Naive thymus-derived CD4-positive, alpha-beta T cell (primary cell): ENCODE results near the gene ATP1A3. TPM values are rescaled to one million over a fixed set of nuclear protein-coding genes. Genes with fewer than 3 reads are reported as not detected.
"Not testable (repeated sequence)": the region's sequence is repeated elsewhere in the genome, so short reads cannot be mapped to it uniquely, and the experiment has no call there.

ENCODE experiments used
- ATAC-seq: fragments of 150-1000 bp; cut with Tn5 transposase; 2 replicates; pipeline ENCODE4 v1.10.0; 2021; ENCODE audit warnings: mild to moderate bottlenecking, moderate library complexity
- CTCF ChIA-PET: fragments of 350-600 bp; sonication (Branson Sonifier 250); formaldehyde crosslinking; loops from one replicate; lab custom pipeline; 2021; ENCODE audit warnings: antibody characterized with exemption; lab: Charles Lee
- POLR2A ChIA-PET: fragments of 350-600 bp; sonication (Branson Sonifier 250); formaldehyde crosslinking; loops from one replicate; lab custom pipeline; 2021; ENCODE audit warnings: antibody characterized with exemption, inconsistent platforms; lab: Charles Lee
- DNase-seq, 9 donors: peaks; one replicate each; pipeline versions ENCODE4 v3.0.0 to v3.0.0-alpha.2; 2020 to 2022; ENCODE audit warnings: mixed read lengths in 1 of 9
- H3K27ac ChIP-seq: one replicate; pipeline ENCODE4 v1.7.0; 2013; ENCODE audit warnings: mild to moderate bottlenecking, low read depth, low read length, moderate library complexity
- H3K27me3 ChIP-seq, 2 donors: one replicate each; pipeline ENCODE4 v1.7.0; 2013; ENCODE audit warnings: low read length in 2 of 2, mild to moderate bottlenecking in 2 of 2, moderate library complexity in 2 of 2; ENCODE audit not compliant: control insufficient read depth in 2 of 2, insufficient read depth in 2 of 2
- H3K36me3 ChIP-seq, 3 experiments: 1 replicate in 2 of 3; 2 replicates in 1 of 3; pipeline ENCODE4 v1.7.0; 2013; ENCODE audit warnings: low read length in 3 of 3, mild to moderate bottlenecking in 3 of 3, moderate library complexity in 1 of 3; ENCODE audit not compliant: insufficient read depth in 3 of 3, control insufficient read depth in 2 of 3
- H3K4me1 ChIP-seq, 2 donors: one replicate each; pipeline ENCODE4 v1.7.0; 2013; ENCODE audit warnings: low read length in 2 of 2, mild to moderate bottlenecking in 2 of 2, moderate library complexity in 1 of 2; ENCODE audit not compliant: control insufficient read depth in 2 of 2, insufficient read depth in 2 of 2
- H3K4me3 ChIP-seq: 2 replicates; pipeline ENCODE4 v1.7.0; 2013; ENCODE audit warnings: mild to moderate bottlenecking, low read length
- H3K9me3 ChIP-seq, 3 experiments: 1 replicate in 2 of 3; 2 replicates in 1 of 3; pipeline ENCODE4 v1.7.0; 2013; ENCODE audit warnings: low read length in 3 of 3; ENCODE audit not compliant: control insufficient read depth in 2 of 3
- H3K27ac Mint-ChIP-seq, 9 donors: one replicate each; pipeline ENCODE4 v1.8.0; 2020 to 2022; ENCODE audit warnings: mixed read lengths in 9 of 9, mild to moderate bottlenecking in 8 of 9, moderate library complexity in 5 of 9, inconsistent platforms in 2 of 9
- H3K27me3 Mint-ChIP-seq, 5 donors: one replicate each; pipeline ENCODE4 v1.8.0; 2021 to 2022; ENCODE audit warnings: mixed read lengths in 5 of 5, mild to moderate bottlenecking in 1 of 5
- H3K36me3 Mint-ChIP-seq, 5 donors: one replicate each; pipeline ENCODE4 v1.8.0; 2020 to 2022; ENCODE audit warnings: mixed read lengths in 5 of 5, mild to moderate bottlenecking in 3 of 5, inconsistent platforms in 1 of 5
- H3K4me1 Mint-ChIP-seq, 7 donors: one replicate each; pipeline ENCODE4 v1.8.0; 2020 to 2022; ENCODE audit warnings: mixed read lengths in 7 of 7, mild to moderate bottlenecking in 3 of 7, inconsistent platforms in 1 of 7
- H3K4me3 Mint-ChIP-seq, 10 donors: one replicate each; pipeline ENCODE4 v1.8.0; 2020 to 2022; ENCODE audit warnings: mild to moderate bottlenecking in 10 of 10, mixed read lengths in 10 of 10, moderate library complexity in 6 of 10, inconsistent platforms in 2 of 10
- H3K9me3 Mint-ChIP-seq, 11 donors: one replicate each; pipeline ENCODE4 v1.8.0; 2020 to 2022; ENCODE audit warnings: mixed read lengths in 11 of 11, mild to moderate bottlenecking in 4 of 11, inconsistent platforms in 1 of 11, moderate library complexity in 1 of 11
- intact Hi-C, 2 donors: fragments of 100-400 bp; cut with micrococcal nuclease; formaldehyde crosslinking; loops; one replicate each; pipeline ENCODE4 v1.15.1; 2023
- polyA plus RNA-seq, 2 donors: library from polyadenylated mRNA; unstranded; fragments of 300-500 nt; fragmentation: Illumina TruSeq; gene quantifications; one replicate each; pipeline ENCODE4 v1.2.3, GENCODE V29; 2021
- total RNA-seq, 6 experiments: library from RNA in 5 of 6; stranded (reverse) in 5 of 6; gene quantifications; 1 replicate in 5 of 6; 2 replicates in 1 of 6; pipeline ENCODE4 v1.2.3 and lab custom pipeline; 2021 to 2026

ATP1A3 gene
- total and polyA plus RNA-seq, 7 experiments from 2014 or later: 0.54 to 5.0 (median 2.7) TPM

DNA sequence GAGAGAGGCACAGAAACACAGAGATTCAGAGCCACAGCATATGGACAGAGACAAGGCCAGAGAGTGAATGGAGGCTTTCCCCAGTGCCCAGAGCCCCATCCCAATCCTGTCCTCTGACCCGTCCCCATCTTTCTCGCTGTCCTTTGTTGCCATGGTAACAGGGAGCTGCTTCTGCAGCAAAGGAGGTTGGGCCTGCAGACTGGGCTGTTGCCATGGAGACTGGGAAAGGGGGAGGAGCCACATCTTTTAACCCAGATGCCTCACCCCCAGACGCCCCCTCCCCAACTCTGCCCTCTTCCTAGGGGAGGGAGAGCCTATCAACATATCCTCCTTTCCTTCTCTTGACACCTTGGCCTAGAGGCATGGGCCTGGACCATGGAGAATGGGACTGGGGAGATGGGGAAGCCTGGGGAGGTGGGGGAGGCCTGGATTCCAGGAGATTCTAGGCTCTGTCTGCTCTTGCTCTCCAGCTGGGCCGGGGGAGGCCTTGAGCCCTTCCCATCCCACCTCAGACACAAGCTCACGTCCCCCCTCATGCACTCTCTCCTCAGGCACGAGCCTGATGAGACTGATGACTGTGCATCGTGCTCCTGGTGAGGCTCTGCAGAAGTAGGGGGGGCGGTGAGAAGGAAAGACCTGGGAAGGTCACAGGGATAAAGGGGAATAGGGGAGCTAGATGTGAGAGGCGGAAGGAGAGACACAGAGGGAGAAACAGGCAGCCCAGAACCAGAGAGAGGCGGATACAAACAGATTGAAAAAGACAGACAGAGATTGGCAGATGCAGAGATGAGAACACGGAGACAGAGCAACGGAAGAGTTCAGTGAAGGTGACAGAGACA, 2.1 kb upstream of the ATP1A3 start:
- Histone ChIP-seq H3K9me3 (no peaks in the 10 kb centered on the region), H3K4me1 (peaks cover 6 to 12% of the 10 kb centered on the region in 2 donors), H3K4me3 (no peak overlapping the region), H3K36me3 (no peaks in the 10 kb centered on the region), H3K27me3 (peaks cover 3 to 16% of the 10 kb centered on the region in 2 donors), H3K27ac (no peak overlapping the region)
- ChIA-PET CTCF (interaction anchor here (0.6 to 0.8 kb wide), 3 partner anchors 11 to 184 kb away, joined by 3 read pairs; no protein-coding TSS in a partner anchor), POLR2A (no interaction called here)
- no peak for ATAC-seq
- Mint-ChIP-seq H3K27me3 (peaks cover 54 to 68% (median 56%) of the 10 kb centered on the region in 5 donors), H3K4me3 (peak overlapping the region in 7 of 10 donors; percentile 13 to 79 (median 58)), H3K27ac (no peak overlapping the region), H3K4me1 (peaks cover 21 to 50% (median 44%) of the 10 kb centered on the region in 7 donors), H3K9me3 (peaks cover 0 to 9% (median 0%) of the 10 kb centered on the region in 11 donors), H3K36me3 (peaks cover 0 to 21% (median 0%) of the 10 kb centered on the region in 5 donors)
- intact Hi-C loops: no loop called here
- no peak for DNase-seq

DNA sequence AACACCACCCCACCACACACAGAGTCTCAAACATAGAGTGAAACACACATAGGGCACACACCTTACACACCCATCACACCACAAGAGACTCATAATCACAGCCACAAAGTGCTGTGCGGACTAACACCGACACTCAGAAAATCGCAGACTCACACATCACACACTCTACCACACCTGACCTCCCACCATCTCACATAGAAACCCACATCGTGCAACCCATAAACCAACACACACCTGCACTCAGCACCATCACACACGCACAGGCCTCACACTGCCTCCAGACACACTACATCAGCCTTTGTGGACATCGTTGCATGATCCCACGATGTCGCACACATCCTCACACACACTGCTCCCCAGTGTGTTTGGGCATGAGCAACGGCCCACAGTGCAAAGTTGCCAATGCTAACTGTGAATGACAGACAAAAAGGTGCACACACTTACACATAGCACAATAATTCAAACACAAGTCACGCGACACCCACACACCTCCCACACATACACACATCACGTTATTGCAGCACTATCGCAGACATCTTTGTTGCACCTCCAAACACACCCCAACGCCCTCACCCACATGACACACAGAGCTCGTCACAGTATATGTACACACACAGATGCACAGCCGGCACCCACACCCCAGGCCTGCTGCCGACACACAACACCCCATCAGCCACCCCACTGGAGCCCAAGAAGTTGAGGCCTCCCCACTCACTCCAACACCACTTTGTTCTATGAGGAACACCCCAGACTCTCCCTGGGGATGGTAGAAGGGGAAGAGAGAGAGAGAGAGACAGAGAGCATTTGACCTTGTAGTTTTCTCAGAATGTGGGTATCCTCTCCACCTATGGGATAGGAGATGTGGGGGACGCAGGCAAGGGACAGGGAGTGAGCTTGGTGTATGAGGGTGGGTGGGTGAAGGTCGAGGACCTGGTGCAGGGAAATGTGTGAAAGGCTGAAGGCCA, 1.2 kb upstream of the ATP1A3 start:
- Histone ChIP-seq H3K27ac (no peak overlapping the region), H3K9me3 (no peaks in the 10 kb centered on the region), H3K4me1 (peaks cover 6 to 12% of the 10 kb centered on the region in 2 donors), H3K27me3 (peaks cover 3 to 16% of the 10 kb centered on the region in 2 donors), H3K36me3 (no peaks in the 10 kb centered on the region), H3K4me3 (no peak overlapping the region)
- Mint-ChIP-seq H3K27ac (peak overlapping the region in 2 of 9 donors; percentile 3 to 48), H3K27me3 (peaks cover 45 to 59% (median 47%) of the 10 kb centered on the region in 5 donors), H3K4me1 (peaks cover 21 to 50% (median 44%) of the 10 kb centered on the region in 7 donors), H3K36me3 (peaks cover 0 to 21% (median 0%) of the 10 kb centered on the region in 5 donors), H3K4me3 (peak overlapping the region; percentile 2 to 79 (median 68)), H3K9me3 (peaks cover 0 to 9% (median 0%) of the 10 kb centered on the region in 11 donors)
- DNase-seq (no peak), ATAC-seq (no peak)
- ChIA-PET CTCF (interaction anchor here (0.7 kb wide), 1 partner anchor 40 kb away, joined by 3 read pairs; no protein-coding TSS in a partner anchor), POLR2A (no interaction called here)
- intact Hi-C loops: loop anchor here (1.0 to 5.0 kb wide), 3 partner anchors 36 to 80 kb away; partner anchors contain the start of gene RABAC1 (in 2 of the 2)

DNA sequence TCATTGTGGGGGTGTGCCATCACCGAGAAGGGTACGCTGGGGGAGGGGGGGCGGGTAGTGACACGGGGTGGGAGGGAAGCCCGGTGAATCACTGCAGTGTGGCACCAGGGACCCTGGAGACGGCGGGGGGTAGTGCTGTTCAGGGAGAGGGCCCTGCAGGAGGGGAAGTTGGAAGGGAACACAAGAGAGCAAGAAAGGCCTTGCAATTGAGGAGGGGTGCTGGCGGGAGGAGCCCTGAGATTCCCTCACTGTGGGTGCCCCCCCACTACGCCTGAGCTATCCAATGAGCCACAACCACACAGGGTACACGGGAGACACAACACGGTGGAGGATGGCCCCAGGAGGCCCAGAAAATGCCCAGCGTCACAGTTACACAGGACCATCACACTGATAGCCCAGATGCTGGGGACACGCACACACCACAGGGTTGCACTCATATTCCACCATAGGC, 516 bp upstream of the ATP1A3 start:
- peak overlapping the region; percentile 74 for H3K4me3 ChIP-seq
- DNase-seq: peak in 1 of 9 donors; percentile 14
- peaks cover 3 to 16% of the 10 kb centered on the region in 2 donors for H3K27me3 ChIP-seq
- no peaks in the 10 kb centered on the region for H3K36me3 ChIP-seq
- ChIA-PET POLR2A (no interaction called here), CTCF (no interaction called here)
- peaks cover 6 to 12% of the 10 kb centered on the region in 2 donors for H3K4me1 ChIP-seq
- intact Hi-C loops: loop anchor here (1.0 to 5.0 kb wide), 3 partner anchors 35 to 81 kb away; partner anchors contain the start of gene RABAC1 (in 2 of the 2)
- H3K9me3 ChIP-seq: no peaks in the 10 kb centered on the region
- no peak overlapping the region for H3K27ac ChIP-seq
- Mint-ChIP-seq H3K27me3 (peaks cover 38 to 51% (median 39%) of the 10 kb centered on the region in 5 donors), H3K27ac (peak overlapping the region in 1 of 9 donors; percentile 48), H3K4me1 (peaks cover 21 to 47% (median 43%) of the 10 kb centered on the region in 7 donors), H3K4me3 (peak overlapping the region; percentile 44 to 88 (median 72)), H3K9me3 (peaks cover 0 to 9% (median 0%) of the 10 kb centered on the region in 11 donors), H3K36me3 (peaks cover 0 to 15% (median 0%) of the 10 kb centered on the region in 5 donors)
- ATAC-seq: no peak

DNA sequence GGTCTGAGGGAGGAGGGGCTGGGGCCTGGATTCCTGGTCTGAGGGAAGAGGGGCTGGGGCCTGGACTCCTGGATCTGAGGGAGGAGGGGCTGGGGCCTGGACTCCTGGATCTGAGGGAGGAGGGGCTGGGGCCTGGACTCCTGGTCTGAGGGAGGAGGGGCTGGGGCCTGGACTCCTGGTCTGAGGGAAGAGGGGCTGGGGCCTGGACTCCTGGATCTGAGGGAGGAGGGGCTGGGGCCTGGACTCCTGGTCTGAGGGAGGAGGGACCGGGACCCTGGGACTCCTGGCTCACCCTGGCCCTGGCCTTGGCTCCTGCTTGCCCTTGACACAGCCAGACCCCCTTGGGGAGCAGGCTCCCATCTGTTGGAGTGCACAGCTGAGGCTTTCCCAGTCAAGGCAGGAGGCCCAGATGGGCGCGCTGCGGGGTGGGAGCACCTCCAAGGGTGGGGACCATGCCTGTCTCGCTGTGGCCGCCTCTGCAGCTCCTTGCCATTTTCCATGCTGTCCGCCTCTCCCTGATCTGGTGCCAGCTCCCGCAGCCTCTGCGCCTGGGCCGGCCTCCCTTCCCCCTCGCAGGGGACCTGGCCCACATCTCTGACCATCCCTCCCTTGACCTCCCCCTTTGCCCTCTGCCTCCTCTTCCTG, 2.0 kb downstream of the ATP1A3 start:
- H3K9me3 ChIP-seq, ATAC-seq, H3K4me3 ChIP-seq, CTCF ChIA-PET, DNase-seq, H3K27ac ChIP-seq, H3K9me3 Mint-ChIP-seq, H3K36me3 ChIP-seq, H3K4me1 ChIP-seq: not testable (repeated sequence)
- Mint-ChIP-seq H3K27me3 (peaks cover 22 to 36% (median 23%) of the 10 kb centered on the region in 5 donors), H3K27ac (peak overlapping the region in 1 of 9 donors; percentile 12), H3K4me3 (peak overlapping the region in 4 of 10 donors; percentile 47 to 89 (median 66)), H3K36me3 (peaks cover 0 to 15% (median 8%) of the 10 kb centered on the region in 5 donors), H3K4me1 (peaks cover 9 to 33% (median 28%) of the 10 kb centered on the region in 7 donors)
- H3K27me3 ChIP-seq: peaks cover 3 to 11% of the 10 kb centered on the region in 2 donors
- intact Hi-C loops: loop anchor here in 1 of 2 donors (5.0 kb wide), 1 partner anchor 35 kb away; the partner anchor contains the start of gene RABAC1
- POLR2A ChIA-PET: interaction anchor here (0.6 kb wide), 1 partner anchor 1565 kb away, joined by 3 read pairs; no protein-coding TSS in a partner anchor

DNA sequence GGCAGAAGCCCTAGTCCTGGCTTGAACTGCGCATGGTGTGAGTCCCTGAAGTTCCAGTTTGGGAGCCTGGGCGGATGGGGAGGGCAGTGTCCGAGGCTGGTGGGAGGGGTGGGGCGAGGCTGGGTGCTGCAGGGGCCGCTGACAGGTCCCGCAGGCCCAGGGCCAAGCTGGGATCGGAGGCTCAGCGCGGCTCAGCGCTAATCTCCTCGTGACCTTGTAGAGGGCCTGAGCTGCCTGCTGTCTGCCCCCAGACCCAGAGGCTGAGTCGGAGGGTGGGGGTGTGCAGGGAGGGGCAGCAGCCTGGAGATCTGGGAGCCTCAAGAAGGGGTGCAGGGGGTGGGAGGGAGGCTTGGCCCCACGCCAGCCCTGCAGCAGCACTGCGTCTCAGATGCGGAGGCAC, 3.0 kb downstream of the ATP1A3 start:
- Histone ChIP-seq H3K4me1 (peaks cover 5 to 6% of the 10 kb centered on the region in 2 donors), H3K36me3 (peaks cover 0 to 6% (median 0%) of the 10 kb centered on the region in 3 experiments), H3K27me3 (peaks cover 3 to 4% of the 10 kb centered on the region in 2 donors), H3K4me3 (no peak overlapping the region), H3K27ac (no peak overlapping the region), H3K9me3 (no peaks in the 10 kb centered on the region)
- ATAC-seq (no peak), DNase-seq (no peak)
- ChIA-PET POLR2A (no interaction called here), CTCF (no interaction called here)
- Mint-ChIP-seq H3K4me3 (peak overlapping the region in 3 of 10 donors; percentile 17 to 55 (median 49)), H3K9me3 (peaks cover 0 to 4% (median 0%) of the 10 kb centered on the region in 11 donors), H3K36me3 (peaks cover 0 to 17% (median 8%) of the 10 kb centered on the region in 5 donors), H3K27ac (no peak overlapping the region), H3K4me1 (peaks cover 5 to 24% (median 21%) of the 10 kb centered on the region in 7 donors), H3K27me3 (peaks cover 13 to 27% (median 14%) of the 10 kb centered on the region in 5 donors)
- intact Hi-C loops: loop anchor here in 1 of 2 donors (5.0 kb wide), 1 partner anchor 34 kb away; the partner anchor contains the start of gene RABAC1
